Lung (tissue), 12 donors: ENCODE data around the gene CTXND1. TPM values are rescaled to one million over a fixed set of nuclear protein-coding genes. Genes with fewer than 3 reads are reported as not detected.
A peak's percentile ranks its signal among the peaks of the same experiment; 100 is the strongest.

Source experiments
- ATAC-seq: fragments of 200-7000 bp; cut with Tn5 transposase; one replicate; pipeline ENCODE4 v1.9.1; 2020; ENCODE audit warnings: moderate number of reproducible peaks; ENCODE audit not compliant: insufficient read depth, low FRiP score
- DNase-seq, 3 donors: peaks; one replicate each; pipeline ENCODE4 v3.0.0-alpha.2; 2013 to 2017
- H3K27ac ChIP-seq, 2 donors: one replicate each; pipeline ENCODE4 v1.5.1; 2013; ENCODE audit warnings: mild to moderate bottlenecking in 2 of 2, moderate library complexity in 2 of 2, control low read depth in 1 of 2, inconsistent platforms in 1 of 2, low read depth in 1 of 2, low read length in 1 of 2
- H3K27me3 ChIP-seq, 3 donors: one replicate each; pipeline ENCODE4 v1.5.1; 2013; ENCODE audit warnings: low read length in 2 of 3; ENCODE audit not compliant: control insufficient read depth in 3 of 3, insufficient read depth in 3 of 3
- H3K36me3 ChIP-seq, 4 donors: one replicate each; pipeline ENCODE4 v1.5.1; 2013; ENCODE audit warnings: low read length in 4 of 4, mild to moderate bottlenecking in 1 of 4, moderate library complexity in 1 of 4; ENCODE audit not compliant: control insufficient read depth in 4 of 4, insufficient read depth in 4 of 4
- H3K4me1 ChIP-seq, 5 donors: one replicate each; pipeline ENCODE4 v1.5.1; 2013; ENCODE audit warnings: low read length in 5 of 5, mild to moderate bottlenecking in 2 of 5, moderate library complexity in 1 of 5; ENCODE audit not compliant: control insufficient read depth in 5 of 5, insufficient read depth in 5 of 5
- H3K4me3 ChIP-seq: one replicate; pipeline ENCODE4 v1.5.1; 2013; ENCODE audit warnings: mild to moderate bottlenecking, control low read depth, moderate library complexity
- H3K9ac ChIP-seq, 2 donors: one replicate each; pipeline ENCODE4 v1.5.1; 2013; ENCODE audit warnings: low read length in 2 of 2, control low read depth in 1 of 2; ENCODE audit not compliant: insufficient read depth in 1 of 2
- H3K9me3 ChIP-seq, 4 donors: one replicate each; pipeline ENCODE4 v1.5.1; 2013; ENCODE audit warnings: low read length in 3 of 4, mild to moderate bottlenecking in 1 of 4, moderate library complexity in 1 of 4; ENCODE audit not compliant: control insufficient read depth in 4 of 4, insufficient read depth in 3 of 4
- CTCF ChIP-seq: IDR thresholded peaks from 2 replicates; pipeline ENCODE4 v1.5.1; 2012; ENCODE audit warnings: mild to moderate bottlenecking; ENCODE audit errors: control extremely low read depth, extremely low read depth
- WGBS, 2 donors: extraction: QIAGEN DNeasy Blood & Tissue Kit; methylation state at CpG; one replicate each; pipeline ENCODE4 v1.1.7; 2013; 5-methylcytosine and 5-hydroxymethylcytosine counted together
- polyA plus RNA-seq, 2 donors: library from polyadenylated mRNA; stranded (reverse); fragments of 200-250 nt; gene quantifications; one replicate each; pipeline ENCODE4 v1.2.1, GENCODE V29; 2013
- total RNA-seq, 2 donors: library from RNA; depleted of rRNA in 1 of 2; stranded (reverse); fragments of >200 nt in 1 of 2; gene quantifications; one replicate each; pipeline ENCODE4 v1.2.1, GENCODE V29; 2014 to 2021
- donor health status: control.
- donor health status: control.
- donor health status: Bipolar disorder and iron deficiency.
- donor health status: healthy.
- donor health status: DM: yes; HTN: yes; CAD: no.

CTXND1 gene
- total and polyA plus RNA-seq, 4 donors, result 0.10 to 2.4 (median 1.5) TPM

GRCh38 chr15:80199366-80199765 lies 52.6 kb downstream of the CTXND1 start:
- no peak for TF ChIP-seq CTCF
- ATAC-seq (no peak), DNase-seq (no peak)
- peaks cover 0 to 3% (median 0%) of the 10 kb centered on the region in 3 donors for H3K27me3 ChIP-seq
- 65 to 80% methylated on average over 2 of the region's 2 CpGs for WGBS, 2 donors
- no peak overlapping the region for H3K27ac ChIP-seq
- H3K4me3 ChIP-seq, result no peak overlapping the region
- H3K9me3 ChIP-seq, result peaks cover 0 to 3% (median 0%) of the 10 kb centered on the region in 4 donors
- H3K36me3 ChIP-seq, result peaks cover 0 to 11% (median 1%) of the 10 kb centered on the region in 4 donors
- H3K4me1 ChIP-seq, result peaks cover 0 to 15% (median 0%) of the 10 kb centered on the region in 5 donors
- no peak overlapping the region for H3K9ac ChIP-seq

GRCh38 chr15:80194914-80195313 lies 57.1 kb downstream of the CTXND1 start:
- WGBS, 2 donors, result 82 to 88% methylated on average over 1 of the region's 1 CpG
- H3K9ac ChIP-seq, result no peak overlapping the region
- H3K27ac ChIP-seq, result no peak overlapping the region
- no peak for TF ChIP-seq CTCF
- peaks cover 0 to 15% (median 0%) of the 10 kb centered on the region in 5 donors for H3K4me1 ChIP-seq
- peak in 1 of 3 donors; percentile 8 for DNase-seq
- no peak overlapping the region for H3K4me3 ChIP-seq
- H3K36me3 ChIP-seq, result peaks cover 0 to 4% (median 0%) of the 10 kb centered on the region in 4 donors
- no peaks in the 10 kb centered on the region for H3K9me3 ChIP-seq
- no peak for ATAC-seq
- H3K27me3 ChIP-seq, result no peaks in the 10 kb centered on the region

- Histone ChIP-seq H3K27me3 (no peaks in the 10 kb centered on the region), H3K27ac (no peak overlapping the region), H3K9me3 (no peaks in the 10 kb centered on the region), H3K9ac (no peak overlapping the region), H3K4me3 (no peak overlapping the region), H3K36me3 (no peaks in the 10 kb centered on the region), H3K4me1 (peaks cover 0 to 14% (median 0%) of the 10 kb centered on the region in 5 donors)
- 100% methylated on average over 1 of the region's 1 CpG for WGBS, 2 donors
- peak in 1 of 3 donors; percentile 8 for DNase-seq
- ATAC-seq, result no peak
- no peak for TF ChIP-seq CTCF
Observed at GRCh38 chr15:80194186-80194585, 57.8 kb downstream of the CTXND1 start.

- no peaks in the 10 kb centered on the region for H3K4me1 ChIP-seq
- WGBS, 2 donors, result 80 to 90% methylated on average over 8 of the region's 8 CpGs
- H3K4me3 ChIP-seq, result no peak overlapping the region
- no peak overlapping the region for H3K9ac ChIP-seq
- no peak for ATAC-seq
- no peaks in the 10 kb centered on the region for H3K9me3 ChIP-seq
- H3K27me3 ChIP-seq, result no peaks in the 10 kb centered on the region
- DNase-seq, result peak in 1 of 3 donors; percentile 9
- no peak overlapping the region for H3K27ac ChIP-seq
- peaks cover under 1 to 10% (median 7%) of the 10 kb centered on the region in 4 donors for H3K36me3 ChIP-seq
- no peak for TF ChIP-seq CTCF
Observed at GRCh38 chr15:80191897-80192595, 60.0 kb downstream of the CTXND1 start.
